NB4 (cell line): ENCODE measurements around the gene CHST9.

Source experiments
- MYC ChIP-seq: IDR thresholded peaks from 2 replicates; pipeline ENCODE4 v1.6.1; 2011; ENCODE audit warnings: low read depth, low read length
- POLR2A ChIP-seq: IDR thresholded peaks from 2 replicates; pipeline ENCODE4 v1.6.1; 2011; ENCODE audit warnings: mild to moderate bottlenecking; ENCODE audit not compliant: insufficient read length; ENCODE audit errors: extremely low read depth
- TF ChIP-seq, protein P1 (sequence below): IDR thresholded peaks from one replicate; pipeline ENCODE4 v1.5.1; 2012; ENCODE audit warnings: low read depth, low read length

DNA sequence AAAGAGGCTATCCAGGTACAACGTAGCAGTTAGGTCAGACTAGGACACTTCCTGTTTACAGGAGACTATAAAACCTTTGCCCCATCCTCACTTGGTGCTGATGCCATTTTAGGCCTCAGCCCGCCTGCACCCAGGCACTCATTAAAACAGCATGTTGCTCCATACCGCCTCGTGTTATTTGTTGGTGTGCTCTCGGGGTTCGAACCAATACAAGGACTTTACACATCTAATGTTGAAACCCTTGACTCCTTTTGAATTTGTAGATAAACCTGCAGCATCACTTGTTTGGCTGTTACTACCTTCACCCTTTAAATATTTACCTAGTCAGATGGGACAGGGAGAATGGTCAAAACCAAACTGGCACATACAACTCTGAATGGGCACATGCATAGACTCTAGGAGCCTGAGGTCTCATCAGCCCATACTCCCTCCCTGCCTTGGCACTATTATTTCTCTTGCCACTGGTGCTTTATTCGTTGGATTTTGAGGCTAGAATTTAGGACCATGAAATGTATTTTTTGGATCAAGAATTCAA, 40.9 kb upstream of the CHST9 start:
- TF ChIP-seq, protein P1, sequence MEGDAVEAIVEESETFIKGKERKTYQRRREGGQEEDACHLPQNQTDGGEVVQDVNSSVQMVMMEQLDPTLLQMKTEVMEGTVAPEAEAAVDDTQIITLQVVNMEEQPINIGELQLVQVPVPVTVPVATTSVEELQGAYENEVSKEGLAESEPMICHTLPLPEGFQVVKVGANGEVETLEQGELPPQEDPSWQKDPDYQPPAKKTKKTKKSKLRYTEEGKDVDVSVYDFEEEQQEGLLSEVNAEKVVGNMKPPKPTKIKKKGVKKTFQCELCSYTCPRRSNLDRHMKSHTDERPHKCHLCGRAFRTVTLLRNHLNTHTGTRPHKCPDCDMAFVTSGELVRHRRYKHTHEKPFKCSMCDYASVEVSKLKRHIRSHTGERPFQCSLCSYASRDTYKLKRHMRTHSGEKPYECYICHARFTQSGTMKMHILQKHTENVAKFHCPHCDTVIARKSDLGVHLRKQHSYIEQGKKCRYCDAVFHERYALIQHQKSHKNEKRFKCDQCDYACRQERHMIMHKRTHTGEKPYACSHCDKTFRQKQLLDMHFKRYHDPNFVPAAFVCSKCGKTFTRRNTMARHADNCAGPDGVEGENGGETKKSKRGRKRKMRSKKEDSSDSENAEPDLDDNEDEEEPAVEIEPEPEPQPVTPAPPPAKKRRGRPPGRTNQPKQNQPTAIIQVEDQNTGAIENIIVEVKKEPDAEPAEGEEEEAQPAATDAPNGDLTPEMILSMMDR = no peak
- no peak for TF ChIP-seq POLR2A
- TF ChIP-seq MYC = no peak
